ENCODE data around the gene SCFD2. TPM values are rescaled to one million over a fixed set of nuclear protein-coding genes. Genes with fewer than 3 reads are reported as not detected.

SCFD2 gene
- polyA plus RNA-seq, 1 donor from 2014 or later: 5.0 TPM

GRCh38 chr4:52894443-52894842 is 471.4 kb downstream of the SCFD2 start:
- no peak overlapping the region for H3K9ac ChIP-seq (ENCODE audit: low read length)
- TF ChIP-seq MXI1 (conservative IDR thresholded peaks at IDR 0.05; ENCODE audit: poor library complexity, severe bottlenecking) (no peak), EZH2 (IDR thresholded peaks at IDR 0.05; ENCODE audit: borderline replicate concordance, insufficient read depth, low read length, poor library complexity, severe bottlenecking) (no peak), POLR2AphosphoS5 (IDR thresholded peaks at IDR 0.05) (no peak), SMC3 (conservative IDR thresholded peaks at IDR 0.05; ENCODE audit: poor library complexity) (no peak), RAD21 (conservative IDR thresholded peaks at IDR 0.05) (no peak), EP300 (conservative IDR thresholded peaks at IDR 0.05; ENCODE audit: poor library complexity, severe bottlenecking) (no peak), TAF1 (IDR thresholded peaks at IDR 0.05; ENCODE audit: low read depth) (no peak), CTCF (IDR thresholded peaks at IDR 0.05; ENCODE audit: poor library complexity, severe bottlenecking) (no peak)
- TF ChIP-seq, protein P1, sequence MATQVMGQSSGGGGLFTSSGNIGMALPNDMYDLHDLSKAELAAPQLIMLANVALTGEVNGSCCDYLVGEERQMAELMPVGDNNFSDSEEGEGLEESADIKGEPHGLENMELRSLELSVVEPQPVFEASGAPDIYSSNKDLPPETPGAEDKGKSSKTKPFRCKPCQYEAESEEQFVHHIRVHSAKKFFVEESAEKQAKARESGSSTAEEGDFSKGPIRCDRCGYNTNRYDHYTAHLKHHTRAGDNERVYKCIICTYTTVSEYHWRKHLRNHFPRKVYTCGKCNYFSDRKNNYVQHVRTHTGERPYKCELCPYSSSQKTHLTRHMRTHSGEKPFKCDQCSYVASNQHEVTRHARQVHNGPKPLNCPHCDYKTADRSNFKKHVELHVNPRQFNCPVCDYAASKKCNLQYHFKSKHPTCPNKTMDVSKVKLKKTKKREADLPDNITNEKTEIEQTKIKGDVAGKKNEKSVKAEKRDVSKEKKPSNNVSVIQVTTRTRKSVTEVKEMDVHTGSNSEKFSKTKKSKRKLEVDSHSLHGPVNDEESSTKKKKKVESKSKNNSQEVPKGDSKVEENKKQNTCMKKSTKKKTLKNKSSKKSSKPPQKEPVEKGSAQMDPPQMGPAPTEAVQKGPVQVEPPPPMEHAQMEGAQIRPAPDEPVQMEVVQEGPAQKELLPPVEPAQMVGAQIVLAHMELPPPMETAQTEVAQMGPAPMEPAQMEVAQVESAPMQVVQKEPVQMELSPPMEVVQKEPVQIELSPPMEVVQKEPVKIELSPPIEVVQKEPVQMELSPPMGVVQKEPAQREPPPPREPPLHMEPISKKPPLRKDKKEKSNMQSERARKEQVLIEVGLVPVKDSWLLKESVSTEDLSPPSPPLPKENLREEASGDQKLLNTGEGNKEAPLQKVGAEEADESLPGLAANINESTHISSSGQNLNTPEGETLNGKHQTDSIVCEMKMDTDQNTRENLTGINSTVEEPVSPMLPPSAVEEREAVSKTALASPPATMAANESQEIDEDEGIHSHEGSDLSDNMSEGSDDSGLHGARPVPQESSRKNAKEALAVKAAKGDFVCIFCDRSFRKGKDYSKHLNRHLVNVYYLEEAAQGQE (IDR thresholded peaks at IDR 0.05; ENCODE audit: borderline replicate concordance): no peak
- no peaks in the 10 kb centered on the region for H3K79me2 ChIP-seq (replicated peaks; ENCODE audit: insufficient read depth, low read length)
- no peak overlapping the region for H2AFZ ChIP-seq (ENCODE audit: low read depth, low read length)
- no peaks in the 10 kb centered on the region for H3K9me2 ChIP-seq (ENCODE audit: insufficient read depth, low read length)
- H4K20me1 ChIP-seq (ENCODE audit: insufficient read depth): no peaks in the 10 kb centered on the region
- no peaks in the 10 kb centered on the region for H3K36me3 ChIP-seq (ENCODE audit: insufficient read depth, low read length)
- H3F3A ChIP-seq (ENCODE audit: insufficient read depth, low read length, poor library complexity, severe bottlenecking): no peaks in the 10 kb centered on the region
- H3K4me3 ChIP-seq (ENCODE audit: low read length): no peak overlapping the region
- no peaks in the 10 kb centered on the region for H3K9me3 ChIP-seq (ENCODE audit: low read length)
- H3K27ac ChIP-seq (ENCODE audit: low read length): no peak overlapping the region
- no peak overlapping the region for H3K4me2 ChIP-seq (ENCODE audit: low read length)
- no peaks in the 10 kb centered on the region for H3K27me3 ChIP-seq (ENCODE audit: insufficient read depth, low read depth, low read length)

GRCh38 chr4:52892880-52893279 is 473.0 kb downstream of the SCFD2 start:
- H3K27ac ChIP-seq (ENCODE audit: low read length): no peak overlapping the region
- no peaks in the 10 kb centered on the region for H3F3A ChIP-seq (ENCODE audit: insufficient read depth, low read length, poor library complexity, severe bottlenecking)
- H3K79me2 ChIP-seq (replicated peaks; ENCODE audit: insufficient read depth, low read length): no peaks in the 10 kb centered on the region
- H3K9ac ChIP-seq (ENCODE audit: low read length): no peak overlapping the region
- H4K20me1 ChIP-seq (ENCODE audit: insufficient read depth): no peaks in the 10 kb centered on the region
- no peak overlapping the region for H2AFZ ChIP-seq (ENCODE audit: low read depth, low read length)
- no peak overlapping the region for H3K4me3 ChIP-seq (ENCODE audit: low read length)
- H3K4me2 ChIP-seq (ENCODE audit: low read length): no peak overlapping the region
- no peaks in the 10 kb centered on the region for H3K9me3 ChIP-seq (ENCODE audit: low read length)
- H3K27me3 ChIP-seq (ENCODE audit: insufficient read depth, low read depth, low read length): no peaks in the 10 kb centered on the region
- no peak for TF ChIP-seq EP300 (conservative IDR thresholded peaks at IDR 0.05; ENCODE audit: poor library complexity, severe bottlenecking)
- TF ChIP-seq TAF1 (IDR thresholded peaks at IDR 0.05; ENCODE audit: low read depth): no peak
- no peak for TF ChIP-seq SMC3 (conservative IDR thresholded peaks at IDR 0.05; ENCODE audit: poor library complexity)
- H3K9me2 ChIP-seq (ENCODE audit: insufficient read depth, low read length): no peaks in the 10 kb centered on the region
- H3K36me3 ChIP-seq (ENCODE audit: insufficient read depth, low read length): no peaks in the 10 kb centered on the region

DNA sequence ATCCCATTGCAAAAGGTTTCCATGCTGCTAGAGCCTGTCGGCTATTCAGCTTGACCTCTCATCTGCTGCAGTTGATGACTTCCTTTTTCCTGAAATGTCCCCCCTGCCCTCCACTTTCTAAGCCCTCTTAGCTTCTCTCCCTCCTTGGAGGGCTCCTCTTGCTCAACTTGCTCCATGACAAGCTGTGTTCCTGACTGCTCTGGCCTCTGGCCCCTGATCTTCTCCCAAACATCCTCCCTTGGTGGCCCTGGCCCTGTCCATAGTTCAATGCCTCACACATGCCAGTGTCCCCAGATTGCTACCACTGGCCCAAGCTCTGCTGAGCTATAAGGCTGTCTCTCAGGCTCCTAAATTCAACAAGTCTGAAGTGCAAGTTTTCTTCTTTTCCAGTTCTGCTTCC is 474.1 kb downstream of the SCFD2 start:
- Histone ChIP-seq H3K27me3 (ENCODE audit: insufficient read depth, low read depth, low read length) (no peaks in the 10 kb centered on the region), H4K20me1 (ENCODE audit: insufficient read depth) (no peaks in the 10 kb centered on the region), H3K4me3 (ENCODE audit: low read length) (no peak overlapping the region), H3K9ac (ENCODE audit: low read length) (no peak overlapping the region), H3K36me3 (ENCODE audit: insufficient read depth, low read length) (no peaks in the 10 kb centered on the region), H2AFZ (ENCODE audit: low read depth, low read length) (no peak overlapping the region), H3K9me3 (ENCODE audit: low read length) (no peaks in the 10 kb centered on the region), H3K9me2 (ENCODE audit: insufficient read depth, low read length) (no peaks in the 10 kb centered on the region), H3K27ac (ENCODE audit: low read length) (no peak overlapping the region), H3K4me2 (ENCODE audit: low read length) (no peak overlapping the region), H3F3A (ENCODE audit: insufficient read depth, low read length, poor library complexity, severe bottlenecking) (no peaks in the 10 kb centered on the region), H3K79me2 (replicated peaks; ENCODE audit: insufficient read depth, low read length) (no peaks in the 10 kb centered on the region)
- no peak for TF ChIP-seq EZH2 (IDR thresholded peaks at IDR 0.05; ENCODE audit: borderline replicate concordance, insufficient read depth, low read length, poor library complexity, severe bottlenecking)
- TF ChIP-seq SMC3 (conservative IDR thresholded peaks at IDR 0.05; ENCODE audit: poor library complexity): no peak
- TF ChIP-seq, protein P1 (IDR thresholded peaks at IDR 0.05; ENCODE audit: borderline replicate concordance): no peak
- TF ChIP-seq TAF1 (IDR thresholded peaks at IDR 0.05; ENCODE audit: low read depth): no peak
- no peak for TF ChIP-seq EP300 (conservative IDR thresholded peaks at IDR 0.05; ENCODE audit: poor library complexity, severe bottlenecking)
- TF ChIP-seq CTCF (IDR thresholded peaks at IDR 0.05; ENCODE audit: poor library complexity, severe bottlenecking): no peak
- TF ChIP-seq POLR2AphosphoS5 (IDR thresholded peaks at IDR 0.05): no peak
- TF ChIP-seq MXI1 (conservative IDR thresholded peaks at IDR 0.05; ENCODE audit: poor library complexity, severe bottlenecking): no peak
- TF ChIP-seq RAD21 (conservative IDR thresholded peaks at IDR 0.05): no peak
